ENCODE results near the gene KCNMB4. TPM values are rescaled to one million over a fixed set of nuclear protein-coding genes. Genes with fewer than 3 reads are reported as not detected.

KCNMB4 gene
- total RNA-seq, 4 donors from 2014 or later = 1.1 to 10.9 (median 1.4) TPM

GRCh38 chr12:70467476-70467875 is 101.4 kb downstream of the KCNMB4 start:
- no peak for DNase-seq
- Histone ChIP-seq H3K4me3 (no peak overlapping the region), H3K4me1 (no peaks in the 10 kb centered on the region), H3K27ac (no peak overlapping the region), H3K9me3 (peaks cover 0 to 6% of the 10 kb centered on the region in 2 donors), H3K36me3 (no peaks in the 10 kb centered on the region), H3K27me3 (no peaks in the 10 kb centered on the region)
- in situ Hi-C loops (cut with MboI; ENCODE audit: low pct_ligation_motif_present in 1 of 4, low pct_unique_long_range_greater_than_20kb in 1 of 4, low sequenced_read_pairs in 3 of 4) = no loop called here
- 84 to 92% methylated on average over 2 of the region's 2 CpGs for whole genome bisulfite sequencing, 2 donors (ENCODE audit: low coverage in 1 of 2)
- no peak for TF ChIP-seq POLR2AphosphoS5 (IDR thresholded peaks at IDR 0.05)
- no peak for TF ChIP-seq EP300 (IDR thresholded peaks at IDR 0.05; ENCODE audit: low read depth)
- TF ChIP-seq POLR2A (IDR thresholded peaks at IDR 0.05) = no peak
- TF ChIP-seq, protein P1, sequence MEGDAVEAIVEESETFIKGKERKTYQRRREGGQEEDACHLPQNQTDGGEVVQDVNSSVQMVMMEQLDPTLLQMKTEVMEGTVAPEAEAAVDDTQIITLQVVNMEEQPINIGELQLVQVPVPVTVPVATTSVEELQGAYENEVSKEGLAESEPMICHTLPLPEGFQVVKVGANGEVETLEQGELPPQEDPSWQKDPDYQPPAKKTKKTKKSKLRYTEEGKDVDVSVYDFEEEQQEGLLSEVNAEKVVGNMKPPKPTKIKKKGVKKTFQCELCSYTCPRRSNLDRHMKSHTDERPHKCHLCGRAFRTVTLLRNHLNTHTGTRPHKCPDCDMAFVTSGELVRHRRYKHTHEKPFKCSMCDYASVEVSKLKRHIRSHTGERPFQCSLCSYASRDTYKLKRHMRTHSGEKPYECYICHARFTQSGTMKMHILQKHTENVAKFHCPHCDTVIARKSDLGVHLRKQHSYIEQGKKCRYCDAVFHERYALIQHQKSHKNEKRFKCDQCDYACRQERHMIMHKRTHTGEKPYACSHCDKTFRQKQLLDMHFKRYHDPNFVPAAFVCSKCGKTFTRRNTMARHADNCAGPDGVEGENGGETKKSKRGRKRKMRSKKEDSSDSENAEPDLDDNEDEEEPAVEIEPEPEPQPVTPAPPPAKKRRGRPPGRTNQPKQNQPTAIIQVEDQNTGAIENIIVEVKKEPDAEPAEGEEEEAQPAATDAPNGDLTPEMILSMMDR (IDR thresholded peaks at IDR 0.05) = no peak
- intact Hi-C loops (cut with DNase I; ENCODE audit: low total_unique reads) = loop anchor here (1.0 kb wide), 1 partner anchor 36 kb away; no protein-coding TSS in a partner anchor

DNA sequence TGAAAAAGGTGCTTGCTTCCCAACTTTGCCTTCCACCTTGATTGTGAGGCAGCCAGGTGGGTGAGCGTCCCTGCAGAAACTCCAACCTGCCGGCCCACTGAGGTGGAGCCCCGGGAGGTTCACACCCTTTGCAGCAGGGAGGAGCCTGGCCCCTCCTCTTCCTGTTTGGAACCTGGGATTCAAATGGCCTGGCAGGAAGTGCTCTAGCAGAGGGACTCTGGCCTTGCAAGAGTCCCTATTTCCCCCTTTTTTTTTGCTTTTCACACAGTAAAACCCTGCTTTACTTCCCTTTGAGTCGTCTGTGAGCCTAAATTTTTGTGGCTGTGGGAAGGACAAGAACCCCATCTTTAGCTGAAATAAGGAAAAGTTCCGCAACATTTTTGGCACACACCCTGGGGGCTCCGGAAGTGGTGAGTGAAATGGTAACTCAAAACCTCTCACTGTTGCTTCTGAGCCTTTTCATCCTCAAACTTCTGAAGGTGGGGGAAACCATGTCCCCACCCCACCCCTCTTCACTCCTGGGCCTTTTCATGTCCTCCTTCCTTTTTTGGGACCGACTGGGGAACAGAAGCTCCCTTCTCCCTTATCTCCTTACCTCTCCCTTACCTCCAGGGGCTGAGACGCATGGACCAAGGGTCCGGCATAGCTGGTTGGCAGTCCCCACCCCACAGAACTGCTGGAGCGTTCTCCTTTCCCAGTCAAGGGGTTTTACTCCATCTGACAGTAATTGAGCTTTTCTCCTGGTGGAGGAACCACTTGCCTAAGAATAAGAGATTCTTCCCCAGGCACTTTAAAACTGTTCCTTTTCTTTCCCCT is 102.0 kb downstream of the KCNMB4 start:
- DNase-seq = peak; percentile 8
- intact Hi-C loops (cut with DNase I; ENCODE audit: low total_unique reads) = loop anchor here (1.0 kb wide), 1 partner anchor 35 kb away; no protein-coding TSS in a partner anchor
- in situ Hi-C loops (cut with MboI; ENCODE audit: low pct_ligation_motif_present in 1 of 4, low pct_unique_long_range_greater_than_20kb in 1 of 4, low sequenced_read_pairs in 3 of 4) = no loop called here
- Histone ChIP-seq H3K27me3 (no peaks in the 10 kb centered on the region), H3K4me3 (no peak overlapping the region), H3K27ac (peak overlapping the region in 1 of 4 donors; percentile 0), H3K9me3 (peaks cover 0 to 6% of the 10 kb centered on the region in 2 donors), H3K4me1 (no peaks in the 10 kb centered on the region), H3K36me3 (no peaks in the 10 kb centered on the region)
- 67 to 75% methylated on average over 8 to 10 of the region's 10 CpGs for WGBS, 2 donors (ENCODE audit: low coverage in 1 of 2)
- TF ChIP-seq POLR2A (IDR thresholded peaks at IDR 0.05) (no peak), POLR2AphosphoS5 (IDR thresholded peaks at IDR 0.05) (no peak), EP300 (IDR thresholded peaks at IDR 0.05; ENCODE audit: low read depth) (no peak)
- TF ChIP-seq, protein P1 (IDR thresholded peaks at IDR 0.05) = no peak

- TF ChIP-seq POLR2AphosphoS5 (IDR thresholded peaks at IDR 0.05) = no peak
- TF ChIP-seq, protein P1 (IDR thresholded peaks at IDR 0.05) = no peak
- no peak for TF ChIP-seq POLR2A (IDR thresholded peaks at IDR 0.05)
- no peak for TF ChIP-seq EP300 (IDR thresholded peaks at IDR 0.05; ENCODE audit: low read depth)
- Histone ChIP-seq H3K4me1 (no peaks in the 10 kb centered on the region), H3K9me3 (peaks cover 0 to 5% of the 10 kb centered on the region in 2 donors), H3K27ac (no peak overlapping the region), H3K36me3 (no peaks in the 10 kb centered on the region), H3K27me3 (no peaks in the 10 kb centered on the region), H3K4me3 (no peak overlapping the region)
- WGBS, 2 donors (ENCODE audit: low coverage in 1 of 2) = 84 to 100% methylated on average over 2 to 3 of the region's 3 CpGs
- DNase-seq = no peak
- intact Hi-C loops (cut with DNase I; ENCODE audit: low total_unique reads) (no loop called here), in situ Hi-C loops (cut with MboI; ENCODE audit: low pct_ligation_motif_present in 1 of 4, low pct_unique_long_range_greater_than_20kb in 1 of 4, low sequenced_read_pairs in 3 of 4) (no loop called here)
Measured at GRCh38 chr12:70468741-70469140, 102.7 kb downstream of the KCNMB4 start.

DNA sequence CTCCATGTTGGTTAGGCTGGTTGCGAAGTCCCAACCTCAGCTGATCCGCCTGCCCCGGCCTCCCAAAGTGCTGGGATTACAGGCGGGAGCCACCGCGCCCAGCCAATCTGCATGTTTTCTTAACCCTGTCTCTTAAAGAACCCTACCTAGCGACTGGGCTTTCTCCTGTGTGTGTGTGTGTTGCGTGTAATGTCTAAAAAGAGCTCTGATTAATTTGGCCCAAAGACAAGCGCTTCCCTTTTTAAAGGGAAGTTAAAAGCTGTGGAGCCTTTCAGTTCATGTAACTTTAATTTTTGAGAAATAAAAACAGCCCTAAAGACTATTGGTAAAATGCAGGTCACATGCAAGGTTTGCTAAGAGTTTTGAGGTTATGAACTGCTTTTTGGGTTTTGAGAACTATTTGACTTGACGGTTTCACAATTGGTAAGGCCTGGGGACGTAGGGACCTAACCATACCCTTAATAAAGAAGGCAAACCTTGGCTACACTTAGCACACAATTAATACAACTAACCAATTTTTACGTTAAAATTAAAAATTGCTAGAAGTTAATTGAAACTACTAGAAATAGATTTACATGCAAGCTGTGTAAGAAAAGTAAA is 103.2 kb downstream of the KCNMB4 start:
- in situ Hi-C loops (cut with MboI; ENCODE audit: low pct_ligation_motif_present in 1 of 4, low pct_unique_long_range_greater_than_20kb in 1 of 4, low sequenced_read_pairs in 3 of 4) (no loop called here), intact Hi-C loops (cut with DNase I; ENCODE audit: low total_unique reads) (no loop called here)
- Histone ChIP-seq H3K36me3 (no peaks in the 10 kb centered on the region), H3K9me3 (no peaks in the 10 kb centered on the region), H3K4me3 (no peak overlapping the region), H3K27me3 (no peaks in the 10 kb centered on the region), H3K27ac (no peak overlapping the region), H3K4me1 (no peaks in the 10 kb centered on the region)
- no peak for DNase-seq
- no peak for TF ChIP-seq POLR2A (IDR thresholded peaks at IDR 0.05)
- TF ChIP-seq POLR2AphosphoS5 (IDR thresholded peaks at IDR 0.05) = no peak
- TF ChIP-seq, protein P1 (IDR thresholded peaks at IDR 0.05) = no peak
- TF ChIP-seq EP300 (IDR thresholded peaks at IDR 0.05; ENCODE audit: low read depth) = no peak
- 84 to 92% methylated on average over 5 to 12 of the region's 12 CpGs for WGBS, 2 donors (ENCODE audit: low coverage in 1 of 2)

Data from transverse colon (tissue), 4 donors.